NCI-H2107 treated with DMSO at 0.1 percent for 48 hours (cell line): ENCODE measurements around the gene XRCC4.

Source experiments
- DNase-seq: peaks from one replicate; lab custom pipeline; 2025; ENCODE audit not compliant: unreplicated experiment; lab: John Stamatoyannopoulos, UW

Gene XRCC4

GRCh38 chr5:83374547-83374946 is 297.2 kb downstream of the XRCC4 start:
- no peak for DNase-seq

GRCh38 chr5:83375049-83375745 is 297.9 kb downstream of the XRCC4 start:
- DNase-seq = no peak

- no peak for DNase-seq
Measured at GRCh38 chr5:83376461-83376860, 299.1 kb downstream of the XRCC4 start.

- no peak for DNase-seq
Measured at GRCh38 chr5:83377131-83377865, 300.0 kb downstream of the XRCC4 start.

- no peak for DNase-seq
Measured at GRCh38 chr5:83378624-83379289, 301.4 kb downstream of the XRCC4 start.

- no peak for DNase-seq
Measured at GRCh38 chr5:83385812-83386211, 308.5 kb downstream of the XRCC4 start.

GRCh38 chr5:83387041-83387440 is 309.7 kb downstream of the XRCC4 start:
- no peak for DNase-seq

GRCh38 chr5:83388608-83389007 is 311.3 kb downstream of the XRCC4 start:
- no peak for DNase-seq

GRCh38 chr5:83392766-83393503 is 315.6 kb downstream of the XRCC4 start:
- DNase-seq = no peak

- no peak for DNase-seq
Measured at GRCh38 chr5:83393504-83393866, 316.1 kb downstream of the XRCC4 start.

- no peak for DNase-seq
Measured at GRCh38 chr5:83394190-83394589, 316.8 kb downstream of the XRCC4 start.

- no peak for DNase-seq
Measured at GRCh38 chr5:83396662-83397061, 319.3 kb downstream of the XRCC4 start.

- DNase-seq = no peak
Measured at GRCh38 chr5:83397658-83398057, 320.3 kb downstream of the XRCC4 start.

- no peak for DNase-seq
Measured at GRCh38 chr5:83400241-83400640, 322.9 kb downstream of the XRCC4 start.

GRCh38 chr5:83400701-83401100 is 323.4 kb downstream of the XRCC4 start:
- DNase-seq = no peak

- no peak for DNase-seq
Measured at GRCh38 chr5:83401122-83401731, 323.9 kb downstream of the XRCC4 start.

- DNase-seq = no peak
Measured at GRCh38 chr5:83401775-83402174, 324.4 kb downstream of the XRCC4 start.
